SK-N-SH treated with all-trans-retinoic acid at 6 μM for 48 hours (cell line): Measurements from ENCODE around the gene GPX5.
"Not testable (repeated sequence)": the region's sequence is repeated elsewhere in the genome, so short reads cannot be mapped to it uniquely, and the experiment has no call there.

Experiments used
- ARNTL ChIP-seq: fragments of 450-650 bp; formaldehyde crosslinking; IDR thresholded peaks from 2 replicates; pipeline ENCODE4 v1.5.0; 2020; ENCODE audit warnings: low read depth, mild to moderate bottlenecking, moderate library complexity, borderline replicate concordance
- BACH2 ChIP-seq: fragments of 250-450 bp; sonication (Bioruptor Pico); IDR thresholded peaks from 2 replicates; pipeline ENCODE4 v1.9.0; 2021; ENCODE audit warnings: mild to moderate bottlenecking, borderline replicate concordance
- PPARA ChIP-seq: fragments of 250-450 bp; sonication (Bioruptor Pico); IDR thresholded peaks from 2 replicates; pipeline ENCODE4 v1.5.0; 2020; ENCODE audit warnings: mild to moderate bottlenecking, borderline replicate concordance
- SNAI2 ChIP-seq: fragments of 250-450 bp; sonication (Bioruptor Pico); IDR thresholded peaks from 2 replicates; pipeline ENCODE4 v1.5.0; 2020; ENCODE audit warnings: mild to moderate bottlenecking, moderate library complexity
- TCF4 ChIP-seq: fragments of 250-450 bp; sonication (Bioruptor Pico); IDR thresholded peaks from 2 replicates; pipeline ENCODE4 v1.8.0; 2021; ENCODE audit warnings: mild to moderate bottlenecking, moderate library complexity, borderline replicate concordance
- ZFP3 ChIP-seq: fragments of 250-450 bp; sonication (Bioruptor Pico); IDR thresholded peaks from 2 replicates; pipeline ENCODE4 v1.5.0; 2020; ENCODE audit warnings: mild to moderate bottlenecking, moderate library complexity
- ZNF565 ChIP-seq: fragments of 450-650 bp; formaldehyde crosslinking; conservative IDR thresholded peaks from 2 replicates; pipeline ENCODE4 v1.5.0; 2020; ENCODE audit warnings: low read depth, mild to moderate bottlenecking, moderate library complexity
- TF ChIP-seq, protein P1 (sequence below): fragments of 250-450 bp; sonication (Bioruptor Pico); IDR thresholded peaks from 2 replicates; pipeline ENCODE4 v1.8.0; 2020; ENCODE audit warnings: mild to moderate bottlenecking, moderate library complexity, borderline replicate concordance

DNA sequence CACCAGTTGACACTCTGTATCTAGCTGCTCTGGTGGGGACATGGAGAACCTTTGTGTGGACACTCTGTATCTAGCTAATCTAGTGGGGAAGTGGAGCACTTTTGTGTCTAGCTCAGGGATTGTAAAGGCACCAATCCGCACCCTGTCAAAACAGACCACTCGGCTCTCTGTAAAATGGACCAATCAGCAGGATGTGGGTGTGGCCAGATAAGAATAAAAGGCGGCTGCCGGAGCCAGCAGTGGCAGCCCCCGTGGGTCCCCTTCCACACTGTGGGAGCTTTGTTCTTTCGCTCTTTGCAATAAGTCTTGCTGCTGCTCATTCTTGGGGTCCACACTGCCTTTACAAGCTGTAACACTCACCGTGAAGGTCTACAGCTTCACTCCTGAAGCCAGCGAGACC lies 13.3 kb upstream of the GPX5 start:
- TF ChIP-seq PPARA (CRISPR knock-in tag); ZFP3 (CRISPR knock-in tag); BACH2; TCF4; ARNTL (CRISPR knock-in tag); ZNF565 (CRISPR knock-in tag); SNAI2: not testable (repeated sequence)
- TF ChIP-seq, protein P1, sequence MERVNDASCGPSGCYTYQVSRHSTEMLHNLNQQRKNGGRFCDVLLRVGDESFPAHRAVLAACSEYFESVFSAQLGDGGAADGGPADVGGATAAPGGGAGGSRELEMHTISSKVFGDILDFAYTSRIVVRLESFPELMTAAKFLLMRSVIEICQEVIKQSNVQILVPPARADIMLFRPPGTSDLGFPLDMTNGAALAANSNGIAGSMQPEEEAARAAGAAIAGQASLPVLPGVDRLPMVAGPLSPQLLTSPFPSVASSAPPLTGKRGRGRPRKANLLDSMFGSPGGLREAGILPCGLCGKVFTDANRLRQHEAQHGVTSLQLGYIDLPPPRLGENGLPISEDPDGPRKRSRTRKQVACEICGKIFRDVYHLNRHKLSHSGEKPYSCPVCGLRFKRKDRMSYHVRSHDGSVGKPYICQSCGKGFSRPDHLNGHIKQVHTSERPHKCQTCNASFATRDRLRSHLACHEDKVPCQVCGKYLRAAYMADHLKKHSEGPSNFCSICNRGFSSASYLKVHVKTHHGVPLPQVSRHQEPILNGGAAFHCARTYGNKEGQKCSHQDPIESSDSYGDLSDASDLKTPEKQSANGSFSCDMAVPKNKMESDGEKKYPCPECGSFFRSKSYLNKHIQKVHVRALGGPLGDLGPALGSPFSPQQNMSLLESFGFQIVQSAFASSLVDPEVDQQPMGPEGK (CRISPR knock-in tag), result not testable (repeated sequence)
